SK-N-SH (cell line): ENCODE results near the gene PARP15.

Source experiments
- CHD2 ChIP-seq: fragments of 150-350 bp; IDR thresholded peaks from 2 replicates; pipeline ENCODE4 v1.6.1; 2018; ENCODE audit warnings: low read length; ENCODE audit not compliant: partially characterized antibody
- CTCF ChIP-seq: fragments of 200-600 bp; sonication (generic); IDR thresholded peaks from 2 replicates; pipeline ENCODE4 v1.6.1; 2017; ENCODE audit warnings: antibody characterized with exemption, mild to moderate bottlenecking, moderate library complexity
- EZH2phosphoT487 ChIP-seq: fragments of 200-600 bp; sonication (generic); IDR thresholded peaks from 2 replicates; pipeline ENCODE4 v1.6.1; 2017; ENCODE audit warnings: low read depth, mixed run types, mild to moderate bottlenecking, antibody characterized with exemption, moderate library complexity, borderline replicate concordance
- FOXJ3 ChIP-seq: sonication (generic); formaldehyde crosslinking; IDR thresholded peaks from 2 replicates; pipeline ENCODE4 v1.5.1; 2020; ENCODE audit warnings: mild to moderate bottlenecking, missing genetic modification reagents
- GATA2 ChIP-seq: sonication (generic); formaldehyde crosslinking; IDR thresholded peaks from 2 replicates; pipeline ENCODE4 v1.5.0; 2020; ENCODE audit warnings: mild to moderate bottlenecking, missing genetic modification reagents
- JUND ChIP-seq: IDR thresholded peaks from 2 replicates; pipeline ENCODE4 v1.4.0; 2012
- MXI1 ChIP-seq: IDR thresholded peaks from 2 replicates; pipeline ENCODE4 v1.6.1; 2012; ENCODE audit warnings: mild to moderate bottlenecking, low read depth, low read length, improper control_type of control experiment
- NFIC ChIP-seq: IDR thresholded peaks from 2 replicates; pipeline ENCODE4 v1.4.0; 2012; ENCODE audit warnings: borderline replicate concordance
- YY1 ChIP-seq: IDR thresholded peaks from 2 replicates; pipeline ENCODE4 v1.4.0; 2012; ENCODE audit warnings: low read depth, mild to moderate bottlenecking

- TF ChIP-seq CTCF (no peak), MXI1 (no peak), YY1 (no peak), CHD2 (no peak), NFIC (no peak), JUND (no peak), EZH2phosphoT487 (no peak), FOXJ3 (CRISPR knock-in tag) (no peak), GATA2 (CRISPR knock-in tag) (no peak)
Measured at GRCh38 chr3:122581622-122582021, 4.2 kb downstream of the PARP15 start.
